ENCODE data around the gene CYB561D1. TPM values are rescaled to one million over a fixed set of nuclear protein-coding genes. Genes with fewer than 3 reads are reported as not detected.
A peak's percentile ranks its signal among the peaks of the same experiment; 100 is the strongest.

Gene CYB561D1
- polyA plus RNA-seq, 1 donor (not counting 4 experiments of a cell fraction or from before 2014, with no cell fraction given): 4.9 TPM

DNA sequence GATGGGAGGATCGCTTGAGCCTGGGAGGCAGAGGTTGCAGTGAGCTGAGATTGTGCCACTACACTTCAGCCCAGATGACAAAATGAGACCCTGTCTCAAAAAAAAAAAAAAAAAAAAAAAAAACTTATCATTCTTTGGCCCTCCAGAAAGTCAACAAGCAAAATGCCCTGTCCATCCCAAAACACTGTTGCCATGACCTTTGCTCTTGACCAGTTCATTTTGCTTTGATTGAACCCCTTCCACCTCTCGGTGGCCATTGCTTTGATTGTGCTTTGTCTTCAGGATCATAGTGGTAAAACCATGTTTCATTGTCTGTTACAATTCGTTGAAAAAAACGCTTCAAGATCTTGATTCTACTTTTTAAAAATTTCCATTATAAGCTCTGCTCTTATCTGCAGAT, 36.1 kb upstream of the CYB561D1 start:
- no peak for DNase-seq (ENCODE audit: low read depth, low spot score)
- H3K4me3 ChIP-seq (ENCODE audit: control insufficient read depth in 2 of 3, extremely low read depth in 1 of 3, insufficient read depth in 2 of 3, low read depth in 1 of 3, low read length in 3 of 3): no peak overlapping the region
- no peaks in the 10 kb centered on the region for H3K9me3 ChIP-seq (ENCODE audit: control insufficient read depth, low read depth, low read length)
- no peaks in the 10 kb centered on the region for H4K20me1 ChIP-seq (ENCODE audit: control insufficient read depth, extremely low read depth, insufficient read depth, low read length)
- peaks cover 5% of the 10 kb centered on the region for H3K27me3 ChIP-seq (ENCODE audit: control insufficient read depth, extremely low read depth, insufficient read depth, low read length)
- H3K9ac ChIP-seq (ENCODE audit: control insufficient read depth, extremely low read depth, insufficient read depth, low read length): no peak overlapping the region
- H3K4me2 ChIP-seq (ENCODE audit: control insufficient read depth, extremely low read depth, insufficient read depth, low read depth, low read length): no peak overlapping the region
- no peaks in the 10 kb centered on the region for H3K36me3 ChIP-seq (ENCODE audit: control insufficient read depth in 2 of 2, extremely low read depth in 1 of 2, insufficient read depth in 2 of 2, low read length in 2 of 2)
- H3K27ac ChIP-seq (ENCODE audit: control insufficient read depth, insufficient read depth, low read length): no peak overlapping the region
- FAIRE-seq: no peak
- dilution Hi-C loops (cut with MboI; ENCODE audit: extremely low pct_ligation_motif_present, low sequenced_read_pairs): no loop called here
- H3K9me1 ChIP-seq (ENCODE audit: control insufficient read depth, extremely low read depth, insufficient read depth, low read length): no peaks in the 10 kb centered on the region
- no peaks in the 10 kb centered on the region for H3K79me2 ChIP-seq (ENCODE audit: control insufficient read depth, insufficient read depth, low read length)
- H3K4me1 ChIP-seq (ENCODE audit: control insufficient read depth, extremely low read depth, insufficient read depth, low read length): no peaks in the 10 kb centered on the region
- no peak for TF ChIP-seq EZH2 (IDR thresholded peaks at IDR 0.05; ENCODE audit: low read length)
- TF ChIP-seq, protein P1, sequence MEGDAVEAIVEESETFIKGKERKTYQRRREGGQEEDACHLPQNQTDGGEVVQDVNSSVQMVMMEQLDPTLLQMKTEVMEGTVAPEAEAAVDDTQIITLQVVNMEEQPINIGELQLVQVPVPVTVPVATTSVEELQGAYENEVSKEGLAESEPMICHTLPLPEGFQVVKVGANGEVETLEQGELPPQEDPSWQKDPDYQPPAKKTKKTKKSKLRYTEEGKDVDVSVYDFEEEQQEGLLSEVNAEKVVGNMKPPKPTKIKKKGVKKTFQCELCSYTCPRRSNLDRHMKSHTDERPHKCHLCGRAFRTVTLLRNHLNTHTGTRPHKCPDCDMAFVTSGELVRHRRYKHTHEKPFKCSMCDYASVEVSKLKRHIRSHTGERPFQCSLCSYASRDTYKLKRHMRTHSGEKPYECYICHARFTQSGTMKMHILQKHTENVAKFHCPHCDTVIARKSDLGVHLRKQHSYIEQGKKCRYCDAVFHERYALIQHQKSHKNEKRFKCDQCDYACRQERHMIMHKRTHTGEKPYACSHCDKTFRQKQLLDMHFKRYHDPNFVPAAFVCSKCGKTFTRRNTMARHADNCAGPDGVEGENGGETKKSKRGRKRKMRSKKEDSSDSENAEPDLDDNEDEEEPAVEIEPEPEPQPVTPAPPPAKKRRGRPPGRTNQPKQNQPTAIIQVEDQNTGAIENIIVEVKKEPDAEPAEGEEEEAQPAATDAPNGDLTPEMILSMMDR (optimal IDR thresholded peaks at IDR 0.05 in 1 of 3, IDR thresholded peaks at IDR 0.05 in 1 of 3, conservative IDR thresholded peaks at IDR 0.05 in 1 of 3; ENCODE audit: extremely low read depth in 1 of 3, insufficient read depth in 2 of 3, low read length in 3 of 3): no peak
- H2AFZ ChIP-seq (ENCODE audit: control insufficient read depth, low read length): no peak overlapping the region

DNA sequence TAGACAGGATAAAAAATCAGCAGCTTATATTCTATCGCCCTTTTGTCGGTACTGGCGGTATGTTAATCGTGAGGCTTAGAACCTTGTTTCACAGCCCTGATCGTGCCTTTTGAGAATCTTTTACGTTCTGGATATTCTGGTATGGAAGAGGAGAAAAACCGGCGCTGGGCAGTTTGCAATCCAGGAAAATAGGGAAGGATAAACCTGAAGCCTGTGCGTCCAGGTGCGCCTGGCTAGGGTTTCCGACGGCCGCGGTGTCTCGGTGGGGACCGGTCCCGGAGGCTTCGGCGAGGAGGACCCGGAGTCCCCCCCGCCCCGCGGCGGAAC, 27.8 kb upstream of the CYB561D1 start:
- no peak overlapping the region for H3K27ac ChIP-seq (ENCODE audit: control insufficient read depth, insufficient read depth, low read length)

More for the DNA sequence above, 27.8 kb upstream of the CYB561D1 start:
- Histone ChIP-seq H3K36me3 (ENCODE audit: control insufficient read depth in 2 of 2, extremely low read depth in 1 of 2, insufficient read depth in 2 of 2, low read length in 2 of 2) (no peaks in the 10 kb centered on the region), H3K79me2 (ENCODE audit: control insufficient read depth, insufficient read depth, low read length) (no peaks in the 10 kb centered on the region), H3K27me3 (ENCODE audit: control insufficient read depth, extremely low read depth, insufficient read depth, low read length) (peaks cover 63% of the 10 kb centered on the region), H3K4me1 (ENCODE audit: control insufficient read depth, extremely low read depth, insufficient read depth, low read length) (no peaks in the 10 kb centered on the region), H3K4me3 (ENCODE audit: control insufficient read depth in 2 of 3, extremely low read depth in 1 of 3, insufficient read depth in 2 of 3, low read depth in 1 of 3, low read length in 3 of 3) (peak overlapping the region in 2 of 3 experiments; percentile 13 to 16), H3K9me3 (ENCODE audit: control insufficient read depth, low read depth, low read length) (no peaks in the 10 kb centered on the region), H2AFZ (ENCODE audit: control insufficient read depth, low read length) (no peak overlapping the region), H3K9ac (ENCODE audit: control insufficient read depth, extremely low read depth, insufficient read depth, low read length) (no peak overlapping the region), H3K4me2 (ENCODE audit: control insufficient read depth, extremely low read depth, insufficient read depth, low read depth, low read length) (peak overlapping the region; percentile 51), H4K20me1 (ENCODE audit: control insufficient read depth, extremely low read depth, insufficient read depth, low read length) (no peaks in the 10 kb centered on the region), H3K9me1 (ENCODE audit: control insufficient read depth, extremely low read depth, insufficient read depth, low read length) (no peaks in the 10 kb centered on the region)
- no peak for TF ChIP-seq EZH2 (IDR thresholded peaks at IDR 0.05; ENCODE audit: low read length)
- TF ChIP-seq, protein P1 (optimal IDR thresholded peaks at IDR 0.05 in 1 of 3, IDR thresholded peaks at IDR 0.05 in 1 of 3, conservative IDR thresholded peaks at IDR 0.05 in 1 of 3; ENCODE audit: extremely low read depth in 1 of 3, insufficient read depth in 2 of 3, low read length in 3 of 3): no peak
- dilution Hi-C loops (cut with MboI; ENCODE audit: extremely low pct_ligation_motif_present, low sequenced_read_pairs): no loop called here
- FAIRE-seq (no peak), DNase-seq (ENCODE audit: low read depth, low spot score) (no peak)

Data from keratinocyte (primary cell).